ENCODE data around the gene HACD2. TPM values are rescaled to one million over a fixed set of nuclear protein-coding genes. Genes with fewer than 3 reads are reported as not detected.

HACD2 gene
- total and polyA plus RNA-seq, 2 donors from 2014 or later: 13.1 to 25.4 TPM

- H3K27me3 ChIP-seq (ENCODE audit: control insufficient read depth, insufficient read depth, low read length): no peaks in the 10 kb centered on the region
- H3K36me3 ChIP-seq (ENCODE audit: control insufficient read depth in 2 of 3, insufficient read depth in 3 of 3, low read length in 3 of 3): no peaks in the 10 kb centered on the region
- H3K4me3 ChIP-seq (ENCODE audit: low read length in 3 of 3): no peak overlapping the region
- TF ChIP-seq CTCF (IDR thresholded peaks at IDR 0.05; ENCODE audit: borderline replicate concordance, extremely low read depth, insufficient read depth): no peak
- DNase-seq (no peak), FAIRE-seq (no peak)
- H3K9me3 ChIP-seq (ENCODE audit: control insufficient read depth in 2 of 3, insufficient read depth in 1 of 3, low read length in 3 of 3): no peaks in the 10 kb centered on the region
- intact Hi-C loops (cut with DNase I): no loop called here
- H3K9ac ChIP-seq (ENCODE audit: low read length in 3 of 3): no peak overlapping the region
- no peaks in the 10 kb centered on the region for H3K4me1 ChIP-seq (ENCODE audit: control insufficient read depth in 2 of 3, insufficient read depth in 2 of 3, low read depth in 1 of 3, low read length in 3 of 3)
- H3K27ac ChIP-seq (ENCODE audit: low read depth in 2 of 2, low read length in 2 of 2): no peak overlapping the region
These were observed 49.3 kb downstream of the HACD2 start for GRCh38 chr3:123535580-123535979.

GRCh38 chr3:123534264-123534663 is 50.6 kb downstream of the HACD2 start:
- TF ChIP-seq CTCF (IDR thresholded peaks at IDR 0.05; ENCODE audit: borderline replicate concordance, extremely low read depth, insufficient read depth): no peak
- Histone ChIP-seq H3K4me3 (ENCODE audit: low read length in 3 of 3) (no peak overlapping the region), H3K9me3 (ENCODE audit: control insufficient read depth in 2 of 3, insufficient read depth in 1 of 3, low read length in 3 of 3) (no peaks in the 10 kb centered on the region), H3K36me3 (ENCODE audit: control insufficient read depth in 2 of 3, insufficient read depth in 3 of 3, low read length in 3 of 3) (no peaks in the 10 kb centered on the region), H3K9ac (ENCODE audit: low read length in 3 of 3) (no peak overlapping the region), H3K4me1 (ENCODE audit: control insufficient read depth in 2 of 3, insufficient read depth in 2 of 3, low read depth in 1 of 3, low read length in 3 of 3) (no peaks in the 10 kb centered on the region), H3K27ac (ENCODE audit: low read depth in 2 of 2, low read length in 2 of 2) (no peak overlapping the region), H3K27me3 (ENCODE audit: control insufficient read depth, insufficient read depth, low read length) (no peaks in the 10 kb centered on the region)
- intact Hi-C loops (cut with DNase I): no loop called here
- DNase-seq (no peak), FAIRE-seq (no peak)

GRCh38 chr3:123533554-123534159 is 51.2 kb downstream of the HACD2 start:
- no peak for TF ChIP-seq CTCF (IDR thresholded peaks at IDR 0.05; ENCODE audit: borderline replicate concordance, extremely low read depth, insufficient read depth)
- Histone ChIP-seq H3K27ac (ENCODE audit: low read depth in 2 of 2, low read length in 2 of 2) (no peak overlapping the region), H3K9me3 (ENCODE audit: control insufficient read depth in 2 of 3, insufficient read depth in 1 of 3, low read length in 3 of 3) (no peaks in the 10 kb centered on the region), H3K4me3 (ENCODE audit: low read length in 3 of 3) (no peak overlapping the region), H3K36me3 (ENCODE audit: control insufficient read depth in 2 of 3, insufficient read depth in 3 of 3, low read length in 3 of 3) (no peaks in the 10 kb centered on the region), H3K4me1 (ENCODE audit: control insufficient read depth in 2 of 3, insufficient read depth in 2 of 3, low read depth in 1 of 3, low read length in 3 of 3) (no peaks in the 10 kb centered on the region), H3K27me3 (ENCODE audit: control insufficient read depth, insufficient read depth, low read length) (no peaks in the 10 kb centered on the region), H3K9ac (ENCODE audit: low read length in 3 of 3) (no peak overlapping the region)
- FAIRE-seq (no peak), DNase-seq (no peak)
- intact Hi-C loops (cut with DNase I): no loop called here

GRCh38 chr3:123528130-123528529 is 56.7 kb downstream of the HACD2 start:
- Histone ChIP-seq H3K9me3 (ENCODE audit: control insufficient read depth in 2 of 3, insufficient read depth in 1 of 3, low read length in 3 of 3) (no peaks in the 10 kb centered on the region), H3K4me3 (ENCODE audit: low read length in 3 of 3) (no peak overlapping the region), H3K27me3 (ENCODE audit: control insufficient read depth, insufficient read depth, low read length) (no peaks in the 10 kb centered on the region), H3K9ac (ENCODE audit: low read length in 3 of 3) (no peak overlapping the region), H3K27ac (ENCODE audit: low read depth in 2 of 2, low read length in 2 of 2) (no peak overlapping the region), H3K4me1 (ENCODE audit: control insufficient read depth in 2 of 3, insufficient read depth in 2 of 3, low read depth in 1 of 3, low read length in 3 of 3) (no peaks in the 10 kb centered on the region), H3K36me3 (ENCODE audit: control insufficient read depth in 2 of 3, insufficient read depth in 3 of 3, low read length in 3 of 3) (peaks cover 0 to 4% (median 4%) of the 10 kb centered on the region in 3 donors)
- FAIRE-seq (no peak), DNase-seq (no peak)
- intact Hi-C loops (cut with DNase I): no loop called here
- no peak for TF ChIP-seq CTCF (IDR thresholded peaks at IDR 0.05; ENCODE audit: borderline replicate concordance, extremely low read depth, insufficient read depth)

Data from kidney (tissue), 14 donors.